Right atrium auricular region (tissue), 2 donors: ENCODE results near the gene PGAM4. TPM values are rescaled to one million over a fixed set of nuclear protein-coding genes. Genes with fewer than 3 reads are reported as not detected.

Experiments used
- DNase-seq: peaks from one replicate; pipeline ENCODE4 v3.0.0-alpha.2; 2019; ENCODE audit warnings: low spot score
- H3K27ac ChIP-seq, 2 donors: fragments of 200-600 bp; sonication (generic); 1 replicate in 1 of 2; 2 replicates in 1 of 2; pipeline ENCODE4 v1.5.1; 2016 to 2019
- H3K27me3 ChIP-seq, 2 donors: fragments of 200-600 bp; sonication (generic); one replicate each; pipeline versions ENCODE4 v1.5.1 to v1.6.0; 2017 to 2019
- H3K36me3 ChIP-seq: fragments of 200-600 bp; sonication (generic); one replicate; pipeline ENCODE4 v1.5.1; 2016
- H3K4me1 ChIP-seq, 2 donors: fragments of 200-600 bp; sonication (generic); one replicate each; pipeline versions ENCODE4 v1.5.1 to v1.6.0; 2017 to 2019
- H3K4me3 ChIP-seq, 2 donors: fragments of 200-600 bp; sonication (generic); 1 replicate in 1 of 2; 2 replicates in 1 of 2; pipeline ENCODE4 v1.5.1; 2017 to 2019; ENCODE audit warnings: mild to moderate bottlenecking in 1 of 2, moderate library complexity in 1 of 2
- H3K9me3 ChIP-seq, 2 donors: fragments of 200-600 bp; sonication (generic); one replicate each; pipeline ENCODE4 v1.5.1; 2019
- CTCF ChIP-seq, 2 donors: fragments of 200-600 bp; sonication (generic); IDR thresholded peaks; one replicate each; pipeline ENCODE4 v1.5.1; 2019; ENCODE audit warnings: antibody characterized with exemption in 2 of 2
- total RNA-seq, 2 donors: library from RNA; depleted of rRNA; stranded (reverse); fragments of >200 nt; gene quantifications; one replicate each; pipeline ENCODE4 v1.1.0, GENCODE V29; 2016

Gene PGAM4
- total RNA-seq, 2 donors from 2014 or later, result not detected

- H3K4me3 ChIP-seq, result no peak overlapping the region
- TF ChIP-seq CTCF (IDR thresholded peaks at IDR 0.05), result no peak
- no peak overlapping the region for H3K27ac ChIP-seq
- no peaks in the 10 kb centered on the region for H3K27me3 ChIP-seq
- no peaks in the 10 kb centered on the region for H3K36me3 ChIP-seq
- H3K9me3 ChIP-seq, result no peaks in the 10 kb centered on the region
- H3K4me1 ChIP-seq, result no peaks in the 10 kb centered on the region
- no peak for DNase-seq
Measured at GRCh38 chrX:77938083-77938680, 31.3 kb downstream of the PGAM4 start.

- TF ChIP-seq CTCF (IDR thresholded peaks at IDR 0.05), result no peak
- H3K27me3 ChIP-seq, result no peaks in the 10 kb centered on the region
- H3K36me3 ChIP-seq, result no peaks in the 10 kb centered on the region
- no peak overlapping the region for H3K4me3 ChIP-seq
- no peak for DNase-seq
- no peaks in the 10 kb centered on the region for H3K4me1 ChIP-seq
- no peak overlapping the region for H3K27ac ChIP-seq
- no peaks in the 10 kb centered on the region for H3K9me3 ChIP-seq
Measured at GRCh38 chrX:77937291-77937690, 32.1 kb downstream of the PGAM4 start.

- no peak overlapping the region for H3K27ac ChIP-seq
- no peaks in the 10 kb centered on the region for H3K4me1 ChIP-seq
- no peak overlapping the region for H3K4me3 ChIP-seq
- no peak for TF ChIP-seq CTCF (IDR thresholded peaks at IDR 0.05)
- H3K27me3 ChIP-seq, result no peaks in the 10 kb centered on the region
- no peaks in the 10 kb centered on the region for H3K9me3 ChIP-seq
- no peak for DNase-seq
- H3K36me3 ChIP-seq, result no peaks in the 10 kb centered on the region
Measured at GRCh38 chrX:77936299-77936698, 33.1 kb downstream of the PGAM4 start.

- Histone ChIP-seq H3K27me3 (no peaks in the 10 kb centered on the region), H3K9me3 (no peaks in the 10 kb centered on the region), H3K4me1 (no peaks in the 10 kb centered on the region), H3K4me3 (no peak overlapping the region), H3K27ac (no peak overlapping the region), H3K36me3 (no peaks in the 10 kb centered on the region)
- no peak for TF ChIP-seq CTCF (IDR thresholded peaks at IDR 0.05)
- no peak for DNase-seq
Measured at GRCh38 chrX:77935886-77936285, 33.6 kb downstream of the PGAM4 start.

- H3K27ac ChIP-seq, result no peak overlapping the region
- TF ChIP-seq CTCF (IDR thresholded peaks at IDR 0.05), result no peak
- H3K4me1 ChIP-seq, result peaks cover 0 to under 1% of the 10 kb centered on the region in 2 donors
- H3K27me3 ChIP-seq, result no peaks in the 10 kb centered on the region
- no peak overlapping the region for H3K4me3 ChIP-seq
- no peak for DNase-seq
- H3K9me3 ChIP-seq, result no peaks in the 10 kb centered on the region
- no peaks in the 10 kb centered on the region for H3K36me3 ChIP-seq
Measured at GRCh38 chrX:77930581-77930980, 38.9 kb downstream of the PGAM4 start.

GRCh38 chrX:77925764-77926163 lies 43.7 kb downstream of the PGAM4 start:
- TF ChIP-seq CTCF (IDR thresholded peaks at IDR 0.05), result no peak
- no peak for DNase-seq
- H3K27me3 ChIP-seq, result no peaks in the 10 kb centered on the region
- no peak overlapping the region for H3K27ac ChIP-seq
- H3K9me3 ChIP-seq, result no peaks in the 10 kb centered on the region
- no peaks in the 10 kb centered on the region for H3K36me3 ChIP-seq
- H3K4me1 ChIP-seq, result peaks cover 0 to 4% of the 10 kb centered on the region in 2 donors
- H3K4me3 ChIP-seq, result no peak overlapping the region
